ENCODE results near the gene PCYT1A.

The PCYT1A gene

GRCh38 chr3:196237203-196237602 lies 50.3 kb downstream of the PCYT1A start:
- no peak for DNase-seq (ENCODE audit: low read depth)

- no peak for DNase-seq (ENCODE audit: low read depth)
These were observed 51.3 kb downstream of the PCYT1A start for GRCh38 chr3:196236223-196236622.

- DNase-seq (ENCODE audit: low read depth), result no peak
These were observed 51.9 kb downstream of the PCYT1A start for GRCh38 chr3:196235452-196236122.

- DNase-seq (ENCODE audit: low read depth), result no peak
These were observed 54.7 kb downstream of the PCYT1A start for GRCh38 chr3:196232882-196233251.

GRCh38 chr3:196232154-196232881 lies 55.2 kb downstream of the PCYT1A start:
- no peak for DNase-seq (ENCODE audit: low read depth)

GRCh38 chr3:196227629-196228493 lies 59.7 kb downstream of the PCYT1A start:
- DNase-seq (ENCODE audit: low read depth), result no peak

- no peak for DNase-seq (ENCODE audit: low read depth)
These were observed 60.4 kb downstream of the PCYT1A start for GRCh38 chr3:196227121-196227561.

GRCh38 chr3:196225763-196226364 lies 61.7 kb downstream of the PCYT1A start:
- no peak for DNase-seq (ENCODE audit: low read depth)

GRCh38 chr3:196225086-196225485 lies 62.4 kb downstream of the PCYT1A start:
- DNase-seq (ENCODE audit: low read depth), result no peak

GRCh38 chr3:196222876-196223595 lies 64.5 kb downstream of the PCYT1A start:
- DNase-seq (ENCODE audit: low read depth), result no peak

- DNase-seq (ENCODE audit: low read depth), result no peak
These were observed 66.5 kb downstream of the PCYT1A start for GRCh38 chr3:196220991-196221390.

GRCh38 chr3:196220587-196220986 lies 66.9 kb downstream of the PCYT1A start:
- no peak for DNase-seq (ENCODE audit: low read depth)

GRCh38 chr3:196219970-196220311 lies 67.6 kb downstream of the PCYT1A start:
- DNase-seq (ENCODE audit: low read depth), result no peak

GRCh38 chr3:196219194-196219969 lies 68.1 kb downstream of the PCYT1A start:
- DNase-seq (ENCODE audit: low read depth), result peak; percentile 38

GRCh38 chr3:196218155-196218712 lies 69.3 kb downstream of the PCYT1A start:
- DNase-seq (ENCODE audit: low read depth), result no peak

- DNase-seq (ENCODE audit: low read depth), result no peak
These were observed 70.0 kb downstream of the PCYT1A start for GRCh38 chr3:196217307-196218154.

GRCh38 chr3:196216681-196217211 lies 70.8 kb downstream of the PCYT1A start:
- DNase-seq (ENCODE audit: low read depth), result no peak

GRCh38 chr3:196216089-196216564 lies 71.4 kb downstream of the PCYT1A start, which contains the start of gene SLC51A:
Gene SLC51A (plus strand): TSS chr3:196216534. CDS start chr3:196216713, 179 bp downstream.
- DNase-seq (ENCODE audit: low read depth), result no peak

GRCh38 chr3:196215493-196216020 lies 72.0 kb downstream of the PCYT1A start:
- no peak for DNase-seq (ENCODE audit: low read depth)

Data from T-helper 22 cell (primary cell).